ENCODE results near the gene ZNF296.

DNA sequence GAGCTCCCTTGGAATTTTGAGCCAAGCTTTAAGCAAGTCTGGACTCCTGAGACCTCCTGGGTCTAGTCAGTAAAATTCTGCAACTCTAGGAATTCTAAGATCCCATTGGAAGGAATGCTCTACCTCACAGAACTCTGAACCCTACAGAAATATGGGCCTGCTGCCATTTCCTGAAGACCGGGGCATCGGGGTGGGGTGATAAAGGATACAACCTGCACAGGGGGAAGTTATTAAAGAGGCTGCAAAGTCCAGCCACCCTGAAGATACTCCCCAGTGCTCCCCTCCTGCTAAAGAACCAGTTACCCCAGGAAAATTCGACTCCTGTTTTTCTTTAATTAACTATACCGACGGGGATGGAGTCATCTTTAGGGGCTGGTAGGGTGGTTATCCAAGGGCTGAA lies 14.3 kb upstream of the ZNF296 start:
- TF ChIP-seq, protein P1, sequence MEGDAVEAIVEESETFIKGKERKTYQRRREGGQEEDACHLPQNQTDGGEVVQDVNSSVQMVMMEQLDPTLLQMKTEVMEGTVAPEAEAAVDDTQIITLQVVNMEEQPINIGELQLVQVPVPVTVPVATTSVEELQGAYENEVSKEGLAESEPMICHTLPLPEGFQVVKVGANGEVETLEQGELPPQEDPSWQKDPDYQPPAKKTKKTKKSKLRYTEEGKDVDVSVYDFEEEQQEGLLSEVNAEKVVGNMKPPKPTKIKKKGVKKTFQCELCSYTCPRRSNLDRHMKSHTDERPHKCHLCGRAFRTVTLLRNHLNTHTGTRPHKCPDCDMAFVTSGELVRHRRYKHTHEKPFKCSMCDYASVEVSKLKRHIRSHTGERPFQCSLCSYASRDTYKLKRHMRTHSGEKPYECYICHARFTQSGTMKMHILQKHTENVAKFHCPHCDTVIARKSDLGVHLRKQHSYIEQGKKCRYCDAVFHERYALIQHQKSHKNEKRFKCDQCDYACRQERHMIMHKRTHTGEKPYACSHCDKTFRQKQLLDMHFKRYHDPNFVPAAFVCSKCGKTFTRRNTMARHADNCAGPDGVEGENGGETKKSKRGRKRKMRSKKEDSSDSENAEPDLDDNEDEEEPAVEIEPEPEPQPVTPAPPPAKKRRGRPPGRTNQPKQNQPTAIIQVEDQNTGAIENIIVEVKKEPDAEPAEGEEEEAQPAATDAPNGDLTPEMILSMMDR (IDR thresholded peaks at IDR 0.05): no peak
- TF ChIP-seq POLR2A (IDR thresholded peaks at IDR 0.05): no peak
